Spleen (tissue), 3 donors: ENCODE data around the gene PRKCH.

Source experiments
- POLR2A ChIP-seq, 3 donors: fragments of 450-650 bp; IDR thresholded peaks; one replicate each; pipeline ENCODE4 v1.5.1; 2017; ENCODE audit warnings: antibody characterized with exemption in 3 of 3, mild to moderate bottlenecking in 1 of 3
- POLR2AphosphoS5 ChIP-seq, 3 donors: sonication (generic); formaldehyde crosslinking; IDR thresholded peaks; one replicate each; pipeline ENCODE4 v1.5.1; 2017; ENCODE audit warnings: antibody characterized with exemption in 3 of 3

- TF ChIP-seq POLR2AphosphoS5 (IDR thresholded peaks at IDR 0.05) (no peak), POLR2A (IDR thresholded peaks at IDR 0.05) (no peak)
Observed at GRCh38 chr14:61387076-61387475, 65.7 kb downstream of the PRKCH start.
